ENCODE results near the gene ALG14.

GRCh38 chr1:94986783-94987182 lies 86.0 kb downstream of the ALG14 start:
- TF ChIP-seq CTCF (IDR thresholded peaks at IDR 0.05; ENCODE audit: borderline replicate concordance, extremely low read depth, low read length, poor library complexity, severe bottlenecking) (no peak), EZH2 (IDR thresholded peaks at IDR 0.05; ENCODE audit: borderline replicate concordance, low read depth, low read length, severe bottlenecking) (no peak)

Data from DND-41 (cell line).